Measurements from ENCODE around the gene CCL19. TPM values are rescaled to one million over a fixed set of nuclear protein-coding genes. Genes with fewer than 3 reads are reported as not detected.
"Not testable (repeated sequence)": the region's sequence is repeated elsewhere in the genome, so short reads cannot be mapped to it uniquely, and the experiment has no call there.

The CCL19 gene
- total RNA-seq, result 1 to 10 TPM; 1.4 to 9.2 (median 6.3) TPM
- 0.66 TPM for polyA plus RNA-seq
- long read RNA-seq, donor 1, partial matches to known transcripts, result 0 of 1 reads
- long read RNA-seq, donor 1, other reads (novel, unspliced or antisense), result 0 of 1 reads
- long read RNA-seq, donor 2, partial matches to known transcripts, result 0 of 1 reads
- long read RNA-seq, donor 2, other reads (novel, unspliced or antisense), result 0 of 1 reads
- long read RNA-seq, donor 3, partial matches to known transcripts, result 0 of 1 reads
- long read RNA-seq, donor 3, other reads (novel, unspliced or antisense), result 1 of 1 reads
- long read RNA-seq, donor 4, result 0 reads

DNA sequence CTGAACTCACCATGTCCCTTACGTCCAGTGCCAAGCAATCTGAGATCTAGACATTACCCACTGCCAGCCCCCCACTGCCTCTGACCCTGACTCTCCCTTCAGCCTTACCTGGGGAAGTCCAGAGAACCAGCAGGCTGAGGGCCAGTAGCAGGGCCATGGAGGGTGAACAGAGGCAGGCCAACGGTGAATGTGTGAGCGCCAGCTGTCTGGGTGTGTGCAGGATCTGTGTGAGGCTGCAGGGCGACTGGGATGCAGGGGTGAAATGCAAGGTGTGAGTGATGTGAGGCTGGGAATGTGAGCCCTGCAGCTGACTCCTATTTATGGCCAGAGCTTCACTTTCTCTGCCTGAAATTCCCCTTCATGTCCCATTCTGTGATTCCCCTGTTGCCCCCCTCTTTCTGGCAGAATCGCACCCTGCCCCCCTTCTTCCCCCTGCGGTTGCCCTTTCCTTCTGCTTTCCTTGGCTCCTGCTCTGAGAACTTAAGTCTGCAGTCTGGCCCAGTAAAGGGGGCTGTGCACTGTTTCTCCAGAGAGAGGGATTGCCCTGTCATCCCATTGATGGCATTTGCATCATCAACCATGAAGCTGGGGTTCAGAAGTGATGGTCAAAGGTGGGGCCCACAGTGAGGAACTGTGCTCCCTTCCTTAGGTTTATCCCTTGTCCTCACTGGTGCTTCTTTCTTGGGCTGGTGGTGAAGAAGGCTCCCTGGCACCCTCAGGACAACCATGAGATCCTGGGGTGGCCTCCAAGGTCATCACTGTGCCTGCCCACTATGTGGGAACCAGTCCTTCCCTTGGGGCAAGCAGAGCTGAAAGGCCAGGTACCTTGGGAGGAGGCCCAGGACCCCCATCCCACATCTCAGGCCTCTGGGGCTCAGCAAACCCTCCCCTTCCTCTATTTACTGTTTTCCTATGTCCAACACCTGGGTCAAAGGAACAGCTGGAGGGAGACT, at the start of gene CCL19:
TSS of gene CCL19 (minus strand) at position 294 of the 953 bp plus-strand sequence. CDS start at position 157, 137 bp downstream.
- Histone ChIP-seq H3K27ac (ENCODE audit: low read length) (no peak within 1 kb of the TSS), H3K9me3 (ENCODE audit: control insufficient read depth, low read length) (no peaks in the 10 kb centered on the region), H3K27me3 (ENCODE audit: control insufficient read depth, insufficient read depth) (no peaks in the 10 kb centered on the region), H3K4me1 (ENCODE audit: control insufficient read depth, insufficient read depth, low read length) (no peaks in the 10 kb centered on the region), H3K4me3 (ENCODE audit: low read length) (no peak within 1 kb of the TSS)
- 58% methylated on average over 6 of the region's 6 CpGs for WGBS
- intact Hi-C loops (cut with DNase I), result no loop called here
- peak in 1 of 2 donors; percentile 25 for ATAC-seq
- DNase-seq, result peak in 1 of 3 donors; percentile 49

DNA sequence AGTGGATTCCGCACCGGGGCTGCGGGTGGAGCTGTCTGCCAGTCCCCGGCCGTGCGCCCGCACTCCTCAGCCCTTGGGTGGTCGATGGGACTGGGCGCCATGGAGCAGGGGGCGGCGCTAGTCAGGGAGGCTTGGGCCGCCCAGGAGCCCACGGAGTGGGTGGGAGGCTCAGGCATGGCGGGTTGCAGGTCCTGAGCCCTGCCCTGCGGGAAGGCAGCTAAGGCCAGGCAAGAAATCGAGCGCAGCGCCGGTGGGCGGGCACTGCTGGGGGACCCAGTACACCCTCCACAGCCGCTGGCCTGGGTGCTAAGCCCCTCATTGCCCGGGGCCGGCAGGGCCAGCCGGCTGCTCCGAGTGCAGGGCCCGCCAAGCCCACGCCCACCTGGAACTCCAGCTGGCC, 49.1 kb upstream of the CCL19 start:
- DNase-seq; H3K27me3 ChIP-seq (ENCODE audit: control insufficient read depth, insufficient read depth); H3K4me3 ChIP-seq (ENCODE audit: low read length); H3K4me1 ChIP-seq (ENCODE audit: control insufficient read depth, insufficient read depth, low read length); H3K27ac ChIP-seq (ENCODE audit: low read length); H3K9me3 ChIP-seq (ENCODE audit: control insufficient read depth, low read length); ATAC-seq; intact Hi-C loops (cut with DNase I): not testable (repeated sequence)
- WGBS, result 98% methylated on average over 27 of the region's 27 CpGs

DNA sequence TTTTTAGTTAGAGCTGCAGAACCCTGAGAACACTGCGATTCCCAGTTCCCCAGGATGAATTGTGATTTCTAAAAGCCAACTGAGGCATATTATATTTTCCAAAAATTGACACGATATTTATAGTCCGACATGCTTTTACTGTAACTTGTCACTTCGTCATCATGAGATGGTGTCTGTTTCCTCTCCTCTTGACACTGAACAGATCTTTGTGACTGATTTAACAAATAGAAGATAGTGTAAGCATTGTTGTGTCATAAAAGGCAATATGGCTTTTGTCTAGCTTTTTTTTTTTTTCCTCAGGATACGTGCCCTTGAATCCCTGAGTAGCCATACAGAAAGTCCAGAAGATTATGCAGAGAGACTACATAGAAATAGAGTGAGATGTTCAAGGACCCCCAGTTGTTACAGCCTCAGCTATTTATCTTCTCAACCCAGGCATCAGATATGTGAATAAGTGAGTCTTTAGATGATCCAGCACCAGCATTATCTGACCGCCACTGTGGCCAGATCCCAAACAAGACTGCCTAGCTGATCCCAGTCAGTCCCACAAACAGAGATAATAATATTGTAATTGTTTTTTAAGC, 46.7 kb upstream of the CCL19 start:
- H3K9me3 ChIP-seq (ENCODE audit: control insufficient read depth, low read length), result no peaks in the 10 kb centered on the region
- ATAC-seq, result no peak
- no peak overlapping the region for H3K27ac ChIP-seq (ENCODE audit: low read length)
- intact Hi-C loops (cut with DNase I), result no loop called here
- no peak for DNase-seq
- H3K27me3 ChIP-seq (ENCODE audit: control insufficient read depth, insufficient read depth), result no peaks in the 10 kb centered on the region
- 51% methylated on average over 6 of the region's 6 CpGs for WGBS
- no peak overlapping the region for H3K4me3 ChIP-seq (ENCODE audit: low read length)
- no peaks in the 10 kb centered on the region for H3K4me1 ChIP-seq (ENCODE audit: control insufficient read depth, insufficient read depth, low read length)

GRCh38 chr9:34734720-34735119, 43.6 kb upstream of the CCL19 start:
- intact Hi-C loops (cut with DNase I), result no loop called here
- H3K4me3 ChIP-seq (ENCODE audit: low read length), result no peak overlapping the region

GRCh38 chr9:34732886-34733285, 41.8 kb upstream of the CCL19 start:
- WGBS, result 83% methylated on average over 2 of the region's 2 CpGs

More at GRCh38 chr9:34734720-34735119, 43.6 kb upstream of the CCL19 start:
- Histone ChIP-seq H3K9me3 (ENCODE audit: control insufficient read depth, low read length) (no peaks in the 10 kb centered on the region), H3K27me3 (ENCODE audit: control insufficient read depth, insufficient read depth) (no peaks in the 10 kb centered on the region), H3K4me1 (ENCODE audit: control insufficient read depth, insufficient read depth, low read length) (no peaks in the 10 kb centered on the region), H3K27ac (ENCODE audit: low read length) (no peak overlapping the region)
- no peak for ATAC-seq
- no peak for DNase-seq

DNA sequence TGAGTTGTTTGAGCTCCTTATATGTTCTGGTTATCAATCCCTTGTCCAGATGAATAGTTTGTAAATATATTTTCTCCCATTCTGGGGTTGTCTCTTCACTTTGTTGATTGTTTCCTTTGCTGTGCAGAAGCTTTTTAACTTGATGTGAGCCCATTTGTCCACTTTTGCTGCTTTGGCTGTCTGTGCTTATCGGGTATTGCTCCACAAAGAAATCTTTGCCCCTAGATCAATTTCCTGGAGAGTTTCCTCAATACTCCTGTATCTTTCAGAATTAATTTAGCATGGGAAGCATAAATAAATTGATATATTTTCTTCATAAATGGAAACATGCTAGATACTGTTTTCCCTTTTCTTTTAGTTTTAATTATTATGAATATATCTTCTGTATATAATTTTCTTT, 41.4 kb upstream of the CCL19 start:
- no peaks in the 10 kb centered on the region for H3K27me3 ChIP-seq (ENCODE audit: control insufficient read depth, insufficient read depth)
- WGBS, result 88% methylated on average over 1 of the region's 1 CpG
- DNase-seq (no peak), ATAC-seq (no peak)
- H3K4me1 ChIP-seq (ENCODE audit: control insufficient read depth, insufficient read depth, low read length), result no peaks in the 10 kb centered on the region
- intact Hi-C loops (cut with DNase I), result no loop called here
- no peak overlapping the region for H3K27ac ChIP-seq (ENCODE audit: low read length)
- no peaks in the 10 kb centered on the region for H3K9me3 ChIP-seq (ENCODE audit: control insufficient read depth, low read length)
- no peak overlapping the region for H3K4me3 ChIP-seq (ENCODE audit: low read length)

More at GRCh38 chr9:34732886-34733285, 41.8 kb upstream of the CCL19 start:
- Histone ChIP-seq H3K27ac (ENCODE audit: low read length) (no peak overlapping the region), H3K9me3 (ENCODE audit: control insufficient read depth, low read length) (no peaks in the 10 kb centered on the region), H3K4me3 (ENCODE audit: low read length) (no peak overlapping the region), H3K4me1 (ENCODE audit: control insufficient read depth, insufficient read depth, low read length) (no peaks in the 10 kb centered on the region), H3K27me3 (ENCODE audit: control insufficient read depth, insufficient read depth) (no peaks in the 10 kb centered on the region)
- no peak for ATAC-seq
- intact Hi-C loops (cut with DNase I), result no loop called here
- no peak for DNase-seq

DNA sequence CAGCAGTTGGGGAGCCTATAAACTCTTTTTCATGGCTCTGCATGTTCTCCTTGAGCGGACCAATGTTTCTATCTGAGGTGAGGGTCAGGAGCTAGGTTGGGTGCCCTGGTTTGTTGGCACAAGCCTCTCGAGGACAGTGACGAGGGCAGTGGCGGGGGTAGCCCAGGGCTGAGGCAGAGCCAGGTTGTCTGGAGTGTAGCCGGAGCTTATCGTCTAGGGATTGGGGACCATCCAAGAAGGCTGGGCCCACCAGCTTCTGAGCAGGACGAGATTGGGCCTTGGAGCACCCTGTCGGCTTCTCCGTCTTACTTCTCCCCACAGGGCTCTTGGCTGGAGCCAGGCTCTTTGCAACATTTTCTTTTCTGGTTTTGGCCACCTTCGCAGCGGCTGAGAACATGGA, 32.1 kb upstream of the CCL19 start:
- no peak for ATAC-seq
- H3K27me3 ChIP-seq (ENCODE audit: control insufficient read depth, insufficient read depth), result no peaks in the 10 kb centered on the region
- H3K4me1 ChIP-seq (ENCODE audit: control insufficient read depth, insufficient read depth, low read length), result no peaks in the 10 kb centered on the region
- 91% methylated on average over 11 of the region's 11 CpGs for WGBS
- intact Hi-C loops (cut with DNase I), result no loop called here
- no peaks in the 10 kb centered on the region for H3K9me3 ChIP-seq (ENCODE audit: control insufficient read depth, low read length)
- no peak overlapping the region for H3K4me3 ChIP-seq (ENCODE audit: low read length)
- DNase-seq, result no peak
- H3K27ac ChIP-seq (ENCODE audit: low read length), result no peak overlapping the region

DNA sequence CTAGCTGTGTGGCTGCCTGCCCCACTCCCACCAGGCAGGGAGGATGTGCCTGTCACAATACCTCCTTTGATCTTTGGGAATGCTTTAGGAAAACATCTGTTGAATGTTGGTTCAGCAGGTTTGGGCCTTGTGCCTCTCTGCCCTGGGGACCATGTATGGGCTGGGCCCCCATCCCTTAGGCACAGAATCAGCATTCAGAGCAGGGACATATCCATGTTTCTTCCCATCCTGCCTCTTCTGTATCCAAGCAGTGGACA, 28.6 kb upstream of the CCL19 start:
- DNase-seq; H3K27me3 ChIP-seq (ENCODE audit: control insufficient read depth, insufficient read depth); intact Hi-C loops (cut with DNase I); H3K4me1 ChIP-seq (ENCODE audit: control insufficient read depth, insufficient read depth, low read length); H3K27ac ChIP-seq (ENCODE audit: low read length); H3K9me3 ChIP-seq (ENCODE audit: control insufficient read depth, low read length); H3K4me3 ChIP-seq (ENCODE audit: low read length); ATAC-seq: not testable (repeated sequence)

GRCh38 chr9:34719021-34719768, 28.1 kb upstream of the CCL19 start:
- Histone ChIP-seq H3K27me3 (ENCODE audit: control insufficient read depth, insufficient read depth) (no peaks in the 10 kb centered on the region), H3K9me3 (ENCODE audit: control insufficient read depth, low read length) (no peaks in the 10 kb centered on the region), H3K4me1 (ENCODE audit: control insufficient read depth, insufficient read depth, low read length) (peaks cover 2% of the 10 kb centered on the region), H3K4me3 (ENCODE audit: low read length) (no peak overlapping the region), H3K27ac (ENCODE audit: low read length) (no peak overlapping the region)
- ATAC-seq (no peak), DNase-seq (no peak)
- 88% methylated on average over 8 of the region's 8 CpGs for WGBS
- intact Hi-C loops (cut with DNase I), result no loop called here

GRCh38 chr9:34717996-34718614, 27.0 kb upstream of the CCL19 start:
- intact Hi-C loops (cut with DNase I), result no loop called here
- WGBS, result 43% methylated on average over 3 of the region's 3 CpGs
- Histone ChIP-seq H3K4me3 (ENCODE audit: low read length) (no peak overlapping the region), H3K4me1 (ENCODE audit: control insufficient read depth, insufficient read depth, low read length) (peaks cover 2% of the 10 kb centered on the region), H3K27ac (ENCODE audit: low read length) (no peak overlapping the region), H3K27me3 (ENCODE audit: control insufficient read depth, insufficient read depth) (no peaks in the 10 kb centered on the region), H3K9me3 (ENCODE audit: control insufficient read depth, low read length) (no peaks in the 10 kb centered on the region)
- ATAC-seq, result peak in 1 of 2 donors; percentile 23
- peak in 1 of 3 donors; percentile 60 for DNase-seq

Measured in right cardiac atrium (tissue), 5 donors.